Stomach (tissue), 4 donors: ENCODE results near the gene LRCH3.

ENCODE experiments used
- CTCF ChIP-seq, 7 experiments: fragments of 450-650 bp in 4 of 7; fragments of 200-600 bp in 3 of 7; sonication (generic) in 3 of 7; IDR thresholded peaks; one replicate each; pipeline ENCODE4 v1.5.1; 2016 to 2019; ENCODE audit warnings: antibody characterized with exemption in 7 of 7, control low read depth in 2 of 7, mild to moderate bottlenecking in 1 of 7
- EP300 ChIP-seq: sonication (generic); formaldehyde crosslinking; IDR thresholded peaks from one replicate; pipeline ENCODE4 v1.6.1; 2017; ENCODE audit warnings: antibody characterized with exemption
- POLR2A ChIP-seq, 4 donors: fragments of 450-650 bp; IDR thresholded peaks; one replicate each; pipeline ENCODE4 v1.6.1; 2016; ENCODE audit warnings: antibody characterized with exemption in 4 of 4, control low read depth in 2 of 4, mild to moderate bottlenecking in 1 of 4, moderate library complexity in 1 of 4
- POLR2AphosphoS5 ChIP-seq, 3 donors: sonication (generic); formaldehyde crosslinking; IDR thresholded peaks; one replicate each; pipeline ENCODE4 v1.6.1; 2016; ENCODE audit warnings: antibody characterized with exemption in 3 of 3

DNA sequence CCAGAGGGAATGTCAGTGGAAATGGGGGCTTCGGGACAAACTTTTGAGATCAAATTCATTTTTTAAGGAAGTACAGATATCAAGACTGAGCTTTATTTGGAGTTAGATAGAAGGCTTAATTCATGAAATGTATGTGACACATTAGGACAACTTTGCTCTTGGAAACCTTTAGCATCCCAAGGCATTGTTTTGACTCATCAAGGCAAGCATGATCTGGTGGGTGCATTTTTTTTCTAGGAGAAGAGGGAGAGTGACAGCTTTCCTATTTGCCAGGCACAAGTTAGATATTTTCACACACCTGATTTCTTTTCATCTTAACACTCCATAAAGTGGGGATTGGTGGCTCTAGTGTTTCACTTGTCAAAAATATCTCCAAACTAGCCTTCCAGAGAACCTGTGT is 97.5 kb downstream of the LRCH3 start:
- TF ChIP-seq CTCF (IDR thresholded peaks at IDR 0.05) (no peak), POLR2AphosphoS5 (IDR thresholded peaks at IDR 0.05) (no peak), POLR2A (IDR thresholded peaks at IDR 0.05) (no peak), EP300 (no peak)
